ENCODE results near the gene CACNA1C. TPM values are rescaled to one million over a fixed set of nuclear protein-coding genes. Genes with fewer than 3 reads are reported as not detected.

Gene CACNA1C
- total RNA-seq, 4 donors from 2014 or later: 2.9 to 5.3 (median 4.3) TPM

DNA sequence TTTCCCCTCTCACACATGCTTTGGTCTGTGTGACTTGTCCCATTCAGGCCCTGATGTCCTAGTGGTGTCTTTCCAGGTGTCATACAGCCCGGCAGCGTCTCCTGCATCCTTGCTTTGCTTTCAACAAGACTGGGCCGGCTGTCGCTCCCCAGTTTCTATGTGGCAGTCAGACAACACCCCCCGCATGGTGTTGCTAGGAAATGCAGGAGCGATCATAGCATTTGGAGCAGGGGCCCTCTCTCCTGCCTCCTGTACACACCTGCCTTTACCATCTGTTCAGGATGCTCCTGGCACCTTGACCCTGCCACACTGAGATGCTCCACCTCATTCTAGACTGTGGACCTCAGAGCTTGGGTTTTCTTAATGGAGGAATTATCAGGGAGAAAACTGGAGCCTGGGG is 29.5 kb downstream of the CACNA1C start:
- TF ChIP-seq, protein P1, sequence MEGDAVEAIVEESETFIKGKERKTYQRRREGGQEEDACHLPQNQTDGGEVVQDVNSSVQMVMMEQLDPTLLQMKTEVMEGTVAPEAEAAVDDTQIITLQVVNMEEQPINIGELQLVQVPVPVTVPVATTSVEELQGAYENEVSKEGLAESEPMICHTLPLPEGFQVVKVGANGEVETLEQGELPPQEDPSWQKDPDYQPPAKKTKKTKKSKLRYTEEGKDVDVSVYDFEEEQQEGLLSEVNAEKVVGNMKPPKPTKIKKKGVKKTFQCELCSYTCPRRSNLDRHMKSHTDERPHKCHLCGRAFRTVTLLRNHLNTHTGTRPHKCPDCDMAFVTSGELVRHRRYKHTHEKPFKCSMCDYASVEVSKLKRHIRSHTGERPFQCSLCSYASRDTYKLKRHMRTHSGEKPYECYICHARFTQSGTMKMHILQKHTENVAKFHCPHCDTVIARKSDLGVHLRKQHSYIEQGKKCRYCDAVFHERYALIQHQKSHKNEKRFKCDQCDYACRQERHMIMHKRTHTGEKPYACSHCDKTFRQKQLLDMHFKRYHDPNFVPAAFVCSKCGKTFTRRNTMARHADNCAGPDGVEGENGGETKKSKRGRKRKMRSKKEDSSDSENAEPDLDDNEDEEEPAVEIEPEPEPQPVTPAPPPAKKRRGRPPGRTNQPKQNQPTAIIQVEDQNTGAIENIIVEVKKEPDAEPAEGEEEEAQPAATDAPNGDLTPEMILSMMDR (IDR thresholded peaks at IDR 0.05; ENCODE audit: low read depth): no peak

DNA sequence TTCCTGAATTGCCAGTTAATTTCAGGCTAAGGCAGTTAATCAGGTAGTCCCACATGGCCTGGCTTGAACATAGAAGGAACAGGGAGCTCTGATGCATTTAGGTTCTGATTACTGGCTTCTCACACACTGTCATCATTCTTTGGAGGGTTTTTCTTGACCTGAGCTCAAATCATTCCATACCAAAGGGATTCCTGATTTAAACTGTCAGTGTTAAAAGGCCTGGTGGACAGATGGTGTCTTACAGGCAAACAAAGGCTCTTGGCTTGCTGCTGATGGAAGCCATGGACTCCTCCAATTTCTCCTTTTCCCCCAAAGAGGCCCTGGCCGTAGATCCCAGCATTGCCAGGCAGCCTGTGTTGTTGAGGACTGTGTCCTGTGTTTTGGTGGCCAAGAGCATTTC is 30.2 kb downstream of the CACNA1C start:
- TF ChIP-seq, protein P1 (IDR thresholded peaks at IDR 0.05; ENCODE audit: low read depth): no peak

DNA sequence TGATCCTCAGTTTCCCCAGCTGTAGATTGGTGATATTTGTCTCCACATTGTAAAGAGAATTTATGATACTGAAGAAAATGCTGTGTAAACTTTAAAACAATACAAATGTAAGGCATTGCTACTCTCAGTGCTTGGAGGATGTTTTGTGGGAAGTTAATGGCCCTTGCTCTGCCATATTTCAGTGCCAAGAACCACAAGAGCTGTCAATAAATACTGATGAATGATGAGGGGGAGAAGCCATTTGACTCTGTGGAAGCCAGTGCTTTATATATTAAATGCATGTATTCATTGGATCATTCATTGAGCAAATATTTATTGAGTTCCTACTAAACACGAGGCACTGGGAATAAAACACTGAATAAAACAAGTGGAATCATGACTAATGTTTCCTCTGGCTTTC is 30.8 kb downstream of the CACNA1C start:
- TF ChIP-seq, protein P1 (IDR thresholded peaks at IDR 0.05; ENCODE audit: low read depth): no peak

DNA sequence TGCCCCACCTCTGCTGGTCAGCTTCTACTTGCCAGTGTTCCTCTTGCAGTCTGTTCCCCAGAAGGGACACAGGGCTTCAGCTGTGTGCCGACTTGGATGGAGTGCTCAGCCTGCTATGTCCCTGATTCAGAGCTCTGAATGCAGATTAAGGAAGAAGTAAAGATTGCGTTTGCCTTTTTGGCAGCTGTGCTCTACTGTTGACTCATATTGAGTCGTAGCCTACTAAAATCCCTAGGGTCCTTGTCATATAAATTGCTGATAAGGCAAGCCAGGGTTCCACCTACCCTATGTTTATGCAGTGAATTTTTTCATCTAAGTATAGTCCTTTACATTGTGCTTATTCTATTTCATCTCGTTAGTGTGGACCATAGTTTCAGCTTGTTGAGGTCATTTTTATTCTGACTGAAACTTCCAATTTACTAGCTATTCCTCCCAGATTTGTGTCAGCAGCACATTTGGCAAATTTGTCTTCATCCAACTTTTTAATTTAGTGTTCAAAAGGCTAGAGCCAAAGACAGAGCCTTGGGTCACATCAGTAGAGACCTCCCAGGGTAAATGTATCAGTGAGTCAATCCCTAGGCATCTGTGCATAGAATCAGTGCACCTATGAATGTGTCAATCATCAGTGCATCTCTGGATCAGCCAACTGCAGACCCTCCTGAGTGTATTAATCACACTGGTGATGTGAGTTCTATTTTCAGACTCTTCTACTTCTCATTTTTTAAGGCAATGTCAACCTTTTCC is 31.9 kb downstream of the CACNA1C start:
- TF ChIP-seq, protein P1 (IDR thresholded peaks at IDR 0.05; ENCODE audit: low read depth): no peak

DNA sequence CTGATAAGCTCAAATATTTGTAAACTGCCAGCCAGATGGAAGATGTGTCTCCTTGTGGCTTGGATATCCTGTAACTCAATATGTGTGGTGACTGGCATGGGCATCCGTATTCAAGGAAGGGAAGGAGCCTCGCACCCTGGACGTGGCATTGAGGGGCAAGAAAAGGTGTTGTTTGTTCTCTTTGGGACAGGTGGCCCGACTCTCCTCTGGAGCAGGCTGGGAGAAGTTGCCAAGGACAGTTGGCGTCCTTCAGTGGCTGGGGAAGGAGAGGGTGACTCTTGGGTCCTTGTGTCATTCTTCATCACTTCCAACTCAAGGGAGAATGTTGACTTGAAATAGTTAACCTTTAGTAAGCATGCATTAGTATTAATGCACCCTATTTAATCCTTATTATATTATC is 39.6 kb downstream of the CACNA1C start:
- TF ChIP-seq, protein P1 (IDR thresholded peaks at IDR 0.05; ENCODE audit: low read depth): no peak

DNA sequence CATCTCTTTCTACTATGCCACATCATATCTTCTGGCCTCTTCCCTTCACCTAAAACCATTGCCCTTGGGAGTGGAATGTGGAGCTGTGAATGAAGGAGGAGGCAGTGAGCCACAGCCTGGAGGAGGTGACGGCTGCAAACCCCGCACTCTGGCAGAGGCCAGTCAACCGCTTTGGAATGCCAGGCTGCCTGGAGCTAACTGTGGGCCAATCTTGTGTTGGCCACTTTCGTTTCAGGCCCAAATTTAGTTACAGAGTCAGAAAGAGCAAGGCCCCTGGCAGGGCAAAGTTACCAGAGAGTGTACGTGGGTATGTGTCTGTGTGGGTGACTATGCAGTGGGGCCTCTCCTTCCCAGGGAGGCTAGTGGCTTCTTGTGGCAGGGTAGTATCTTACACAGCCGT is 40.1 kb downstream of the CACNA1C start:
- TF ChIP-seq, protein P1 (IDR thresholded peaks at IDR 0.05; ENCODE audit: low read depth): no peak

DNA sequence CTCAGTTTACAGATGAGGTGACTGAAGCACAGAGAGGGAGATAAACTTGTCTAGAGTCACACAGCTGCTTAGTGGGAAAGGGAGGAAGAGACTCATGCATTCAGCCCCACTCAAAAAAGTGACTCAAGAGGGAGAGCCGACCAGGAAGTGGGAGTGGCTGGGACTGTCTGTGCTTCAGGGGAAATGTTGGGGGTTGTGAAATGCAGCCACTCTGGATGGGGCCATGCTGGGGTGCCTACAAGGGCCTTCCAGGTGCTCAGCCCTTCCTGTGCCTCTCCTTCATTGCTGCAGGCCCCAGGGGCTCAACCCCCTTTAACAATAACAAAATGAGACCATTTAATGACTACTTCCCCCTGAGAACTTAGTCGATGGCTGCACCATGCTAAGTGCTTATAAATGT is 41.8 kb downstream of the CACNA1C start:
- TF ChIP-seq, protein P1 (IDR thresholded peaks at IDR 0.05; ENCODE audit: low read depth): no peak
